Measurements from ENCODE around the gene GALNT7.

- TF ChIP-seq CTCF (IDR thresholded peaks at IDR 0.05; ENCODE audit: extremely low read depth in 1 of 2, insufficient read depth in 1 of 2, low read depth in 1 of 2, low read length in 2 of 2) (peak; percentile 76 to 93), POLR2A (IDR thresholded peaks at IDR 0.05; ENCODE audit: low read depth, low read length) (no peak), POLR2AphosphoS5 (IDR thresholded peaks at IDR 0.05; ENCODE audit: insufficient read depth, low read depth, low read length) (no peak), JUN (IDR thresholded peaks at IDR 0.05; ENCODE audit: borderline replicate concordance, insufficient read depth, insufficient read length, low read depth) (no peak)
Observed at GRCh38 chr4:173257732-173258717, 89.4 kb downstream of the GALNT7 start.

All from endothelial cell of umbilical vein (primary cell).